IMR-90 (cell line): ENCODE measurements around the gene TMCC1. TPM values are rescaled to one million over a fixed set of nuclear protein-coding genes. Genes with fewer than 3 reads are reported as not detected.

Experiments
- ATAC-seq: fragments of 200-7000 bp; cut with Tn5 transposase; 2 replicates; pipeline ENCODE4 v1.9.1; 2020; ENCODE audit warnings: low read depth, mild to moderate bottlenecking, moderate library complexity
- BruUV-seq: library from RNA; stranded (reverse); fragments of 400-500 nt; replicated peaks from 2 replicates; lab custom pipeline; 2021; lab: Mats Ljungman, UMichigan
- CTCF ChIA-PET: fragments of 300-600 bp; formaldehyde crosslinking; extraction: SDS; loops from one replicate; lab custom pipeline; 2021; ENCODE audit warnings: antibody characterized with exemption; lab: Yijun Ruan, JAX
- POLR2A ChIA-PET: fragments of 300-600 bp; sonication (Branson Sonifier 250); formaldehyde crosslinking; loops from one replicate; lab custom pipeline; 2022; ENCODE audit warnings: antibody characterized with exemption; ENCODE audit not compliant: unreplicated experiment; lab: Charles Lee
- DNase-seq: peaks from one replicate; pipeline ENCODE4 v3.0.0; 2013
- H2AFZ ChIP-seq: replicated peaks from 2 replicates; pipeline ENCODE3; 2013; ENCODE audit warnings: low read length, mild to moderate bottlenecking; ENCODE audit not compliant: poor library complexity
- H2AK5ac ChIP-seq: 2 replicates; pipeline ENCODE4 v1.6.1; 2013; ENCODE audit warnings: low read depth, low read length, inconsistent platforms
- H2AK9ac ChIP-seq: replicated peaks from 2 replicates; pipeline ENCODE3; 2013; ENCODE audit warnings: mild to moderate bottlenecking, low read depth, low read length, moderate library complexity; ENCODE audit not compliant: poor library complexity
- H2BK120ac ChIP-seq: 2 replicates; pipeline ENCODE4 v1.6.1; 2013; ENCODE audit warnings: low read depth, low read length, inconsistent platforms
- H2BK15ac ChIP-seq: 3 replicates; pipeline ENCODE4 v1.6.1; 2013; ENCODE audit warnings: low read depth, low read length, inconsistent platforms
- H2BK20ac ChIP-seq: 2 replicates; pipeline ENCODE4 v1.6.1; 2013; ENCODE audit warnings: low read depth, mild to moderate bottlenecking, inconsistent platforms, low read length, moderate library complexity
- H2BK5ac ChIP-seq: 2 replicates; pipeline ENCODE4 v1.6.1; 2013; ENCODE audit warnings: mild to moderate bottlenecking, low read depth, low read length, inconsistent platforms; ENCODE audit not compliant: poor library complexity, severe bottlenecking
- H3K14ac ChIP-seq: replicated peaks from 2 replicates; pipeline ENCODE4 v1.6.1; 2013; ENCODE audit warnings: low read depth, low read length, inconsistent platforms
- H3K18ac ChIP-seq: 2 replicates; pipeline ENCODE4 v1.6.1; 2013; ENCODE audit warnings: low read depth, low read length, control low read depth
- H3K23ac ChIP-seq: 2 replicates; pipeline ENCODE4 v1.6.1; 2013; ENCODE audit warnings: low read depth, low read length, inconsistent platforms
- H3K27ac ChIP-seq: 2 replicates; pipeline ENCODE4 v1.5.1; 2013; ENCODE audit warnings: mild to moderate bottlenecking, control low read depth, low read length; ENCODE audit not compliant: insufficient read depth
- H3K27me3 ChIP-seq: 2 replicates; pipeline ENCODE4 v1.6.1; 2013; ENCODE audit warnings: low read length; ENCODE audit not compliant: control insufficient read depth, insufficient read depth
- H3K36me3 ChIP-seq: 2 replicates; pipeline ENCODE4 v1.6.1; 2013; ENCODE audit warnings: low read length, mixed read lengths; ENCODE audit not compliant: control insufficient read depth, insufficient read depth
- H3K4ac ChIP-seq: 2 replicates; pipeline ENCODE4 v1.6.1; 2013; ENCODE audit warnings: low read depth, low read length, inconsistent platforms
- H3K4me1 ChIP-seq: 2 replicates; pipeline ENCODE4 v1.6.1; 2013; ENCODE audit warnings: low read length, mixed read lengths; ENCODE audit not compliant: control insufficient read depth, insufficient read depth
- H3K4me2 ChIP-seq: 2 replicates; pipeline ENCODE4 v1.6.1; 2013; ENCODE audit warnings: low read depth, mild to moderate bottlenecking, control low read depth, low read length, moderate library complexity
- H3K4me3 ChIP-seq: 2 replicates; pipeline ENCODE4 v1.5.1; 2013; ENCODE audit warnings: low read depth, mild to moderate bottlenecking, control low read depth, low read length, moderate library complexity; ENCODE audit not compliant: insufficient read depth
- H3K56ac ChIP-seq: 2 replicates; pipeline ENCODE4 v1.6.1; 2013; ENCODE audit warnings: low read length, inconsistent platforms; ENCODE audit not compliant: insufficient read depth; ENCODE audit errors: extremely low read depth
- H3K79me1 ChIP-seq, 2 experiments: 2 replicates each; pipeline ENCODE4 v1.6.1; 2013; ENCODE audit warnings: low read length in 2 of 2, inconsistent platforms in 1 of 2, low read depth in 1 of 2
- H3K9ac ChIP-seq: 2 replicates; pipeline ENCODE4 v1.6.1; 2013; ENCODE audit warnings: low read depth, low read length, control low read depth
- H3K9me1 ChIP-seq: 2 replicates; pipeline ENCODE4 v1.6.1; 2013; ENCODE audit warnings: low read length, inconsistent platforms; ENCODE audit not compliant: insufficient read depth
- H3K9me3 ChIP-seq: 2 replicates; pipeline ENCODE4 v1.6.1; 2013; ENCODE audit warnings: low read length; ENCODE audit not compliant: control insufficient read depth, insufficient read depth
- H4K20me1 ChIP-seq: 2 replicates; pipeline ENCODE4 v1.6.1; 2013; ENCODE audit warnings: low read length, inconsistent platforms; ENCODE audit not compliant: insufficient read depth
- H4K5ac ChIP-seq: 2 replicates; pipeline ENCODE4 v1.6.1; 2013; ENCODE audit warnings: mild to moderate bottlenecking, low read depth, low read length, control low read depth
- H4K8ac ChIP-seq, 2 experiments: 2 replicates each; pipeline ENCODE4 v1.6.1; 2013; ENCODE audit warnings: low read depth in 2 of 2, low read length in 2 of 2, control low read depth in 1 of 2, inconsistent platforms in 1 of 2
- H4K91ac ChIP-seq: 2 replicates; pipeline ENCODE4 v1.6.1; 2013; ENCODE audit warnings: low read depth, low read length, inconsistent platforms; ENCODE audit not compliant: insufficient read depth
- BHLHE40 ChIP-seq: fragments of 150-350 bp; IDR thresholded peaks from 2 replicates; pipeline ENCODE4 v1.6.1; 2016; ENCODE audit warnings: mild to moderate bottlenecking, low read depth, low read length
- CEBPB ChIP-seq: IDR thresholded peaks from 2 replicates; pipeline ENCODE4 v1.6.1; 2012; ENCODE audit warnings: low read depth, low read length, improper control_type of control experiment
- CHD1 ChIP-seq: IDR thresholded peaks from 2 replicates; pipeline ENCODE4 v1.6.1; 2012; ENCODE audit warnings: low read depth, low read length, improper control_type of control experiment
- CTCF ChIP-seq: conservative IDR thresholded peaks from 2 replicates; pipeline ENCODE4 v1.5.1; 2012; ENCODE audit warnings: mild to moderate bottlenecking, low read depth, low read length, improper control_type of control experiment
- ELK1 ChIP-seq: fragments of 150-350 bp; IDR thresholded peaks from 2 replicates; pipeline ENCODE4 v1.6.1; 2016; ENCODE audit warnings: low read depth, mild to moderate bottlenecking, low read length, moderate library complexity, borderline replicate concordance
- FOS ChIP-seq: fragments of 150-350 bp; IDR thresholded peaks from 2 replicates; pipeline ENCODE4 v1.6.1; 2016; ENCODE audit warnings: low read depth, low read length
- MAFK ChIP-seq: IDR thresholded peaks from 2 replicates; pipeline ENCODE4 v1.6.1; 2012; ENCODE audit warnings: low read depth, low read length, improper control_type of control experiment
- MAZ ChIP-seq: IDR thresholded peaks from 2 replicates; pipeline ENCODE4 v1.6.1; 2012; ENCODE audit warnings: low read depth, mild to moderate bottlenecking, low read length, improper control_type of control experiment, moderate library complexity, borderline replicate concordance
- MXI1 ChIP-seq: IDR thresholded peaks from 2 replicates; pipeline ENCODE4 v1.6.1; 2012; ENCODE audit warnings: low read depth, mild to moderate bottlenecking, low read length, moderate library complexity, borderline replicate concordance
- NFE2L2 ChIP-seq: fragments of 150-350 bp; IDR thresholded peaks from 2 replicates; pipeline ENCODE4 v1.6.1; 2016; ENCODE audit warnings: low read depth, mild to moderate bottlenecking, low read length
- POLR2A ChIP-seq: IDR thresholded peaks from 2 replicates; pipeline ENCODE4 v1.6.1; 2012; ENCODE audit warnings: mild to moderate bottlenecking, low read depth, low read length
- RAD21 ChIP-seq: IDR thresholded peaks from 2 replicates; pipeline ENCODE4 v1.6.1; 2012; ENCODE audit warnings: low read length, improper control_type of control experiment
- RCOR1 ChIP-seq: IDR thresholded peaks from 2 replicates; pipeline ENCODE4 v1.6.1; 2012; ENCODE audit warnings: mild to moderate bottlenecking, low read length, improper control_type of control experiment; ENCODE audit not compliant: insufficient replicate concordance
- RFX5 ChIP-seq: IDR thresholded peaks from 2 replicates; pipeline ENCODE4 v1.8.0; 2012; ENCODE audit warnings: low read depth, mild to moderate bottlenecking, low read length, moderate library complexity
- SMC3 ChIP-seq: fragments of 150-350 bp; IDR thresholded peaks from 2 replicates; pipeline ENCODE4 v1.6.1; 2016; ENCODE audit warnings: low read depth, mild to moderate bottlenecking, antibody characterized with exemption, low read length, moderate library complexity
- USF2 ChIP-seq: fragments of 150-350 bp; IDR thresholded peaks from 2 replicates; pipeline ENCODE4 v1.6.1; 2017; ENCODE audit warnings: mild to moderate bottlenecking, antibody characterized with exemption, low read length, low read depth
- WGBS, 2 experiments: methylation state at CpG; one replicate each; pipeline versions ENCODE4 v1.1.5 to v1.1.7; 2013; ENCODE audit warnings: missing lambda C conversion rate in 2 of 2; ENCODE audit not compliant: insufficient read length in 1 of 2; ENCODE audit errors: extremely low coverage in 2 of 2; 5-methylcytosine and 5-hydroxymethylcytosine counted together
- dilution Hi-C: fragments of 300-500 bp; cut with HindIII; formaldehyde crosslinking; loops from one replicate; pipeline ENCODE4 v1.14.3; 2018; ENCODE audit warnings: low sequenced_read_pairs; ENCODE audit not compliant: unreplicated experiment
- in situ Hi-C: fragments of 300-500 bp; cut with MboI; formaldehyde crosslinking; loops from 3 replicates; pipeline ENCODE4 v1.14.3; 2019; ENCODE audit warnings: low sequenced_read_pairs, inconsistent platforms, mixed read lengths
- intact Hi-C: fragments of 100-400 bp; cut with micrococcal nuclease; formaldehyde crosslinking; loops from 2 replicates; pipeline ENCODE4 v1.10.0; 2022
- polyA plus RNA-seq, 3 experiments: library from polyadenylated mRNA; depleted of rRNA; stranded (reverse); fragments of >200 nt; gene quantifications; 2 replicates each; pipeline ENCODE4 v1.2.3, GENCODE V29; 2012; ENCODE audit warnings: low replicate concordance in 1 of 3
- total RNA-seq: library from RNA; depleted of rRNA; stranded (reverse); fragments of >200 nt; gene quantifications from 2 replicates; pipeline ENCODE4 v1.2.3, GENCODE V29; 2012

The TMCC1 gene
- total and polyA plus RNA-seq, 2 of the 4 experiments (the other 2 are of a cell fraction): 5.0 to 7.3 TPM

- Histone ChIP-seq H2BK15ac (no peak overlapping the region), H3K4me3 (no peak overlapping the region), H3K27ac (no peak overlapping the region), H4K91ac (no peak overlapping the region), H4K5ac (no peak overlapping the region), H3K56ac (no peak overlapping the region), H3K23ac (no peak overlapping the region), H3K27me3 (no peaks in the 10 kb centered on the region), H2BK5ac (no peak overlapping the region), H2BK120ac (no peak overlapping the region), H4K8ac (no peak overlapping the region), H3K18ac (no peak overlapping the region), H3K14ac (no peak overlapping the region), H3K79me1 (no peaks in the 10 kb centered on the region; a peak in 2 of 4 replicates), H3K4me1 (no peaks in the 10 kb centered on the region; the same call in 1 of the 2 replicates), H4K20me1 (no peaks in the 10 kb centered on the region; the same call in 1 of the 2 replicates), H3K9ac (no peak overlapping the region), H3K9me1 (no peaks in the 10 kb centered on the region), H2BK20ac (no peak overlapping the region), H2AFZ (no peak overlapping the region), H3K4me2 (no peak overlapping the region), H3K4ac (no peak overlapping the region), H2AK5ac (no peak overlapping the region), H2AK9ac (no peak overlapping the region), H3K36me3 (no peaks in the 10 kb centered on the region), H3K9me3 (no peaks in the 10 kb centered on the region)
- dilution Hi-C loops (no loop called here), in situ Hi-C loops (no loop called here), intact Hi-C loops (no loop called here)
- CTCF ChIA-PET: no interaction called here
- TF ChIP-seq ELK1 (no peak), RAD21 (no peak), MAFK (no peak), NFE2L2 (no peak), MAZ (no peak), FOS (no peak), CTCF (no peak), BHLHE40 (no peak), USF2 (no peak), SMC3 (no peak), POLR2A (no peak), CEBPB (no peak), RFX5 (no peak), MXI1 (no peak), RCOR1 (no peak), CHD1 (no peak)
- no TSS peak for BruUV-seq
- no peak for DNase-seq
- ATAC-seq: no peak
- WGBS, 2 experiments: 100% methylated on average over 1 of the region's 4 CpGs; no CpG with 5 or more reads in 1 of the 2 experiments
- POLR2A ChIA-PET: no interaction called here
These were observed 194.3 kb downstream of the TMCC1 start for GRCh38 chr3:129699199-129699598.
